ENCODE results near the gene MPC1. TPM values are rescaled to one million over a fixed set of nuclear protein-coding genes. Genes with fewer than 3 reads are reported as not detected.

The MPC1 gene
- total RNA-seq, 1 donor from 2014 or later, result 23.8 TPM

GRCh38 chr6:166331503-166332415 lies 51.0 kb downstream of the MPC1 start:
- Histone ChIP-seq H3K9me3 (no peaks in the 10 kb centered on the region), H3K27me3 (no peaks in the 10 kb centered on the region), H3K4me3 (no peak overlapping the region), H3K27ac (no peak overlapping the region), H3K36me3 (peaks cover 14 to 15% of the 10 kb centered on the region in 2 donors), H3K4me1 (peaks cover 0 to 2% of the 10 kb centered on the region in 2 donors)
- intact Hi-C loops (cut with DNase I), result no loop called here
- no peak for DNase-seq (ENCODE audit: low spot score in 2 of 2)
- no peak for TF ChIP-seq CTCF (IDR thresholded peaks at IDR 0.05)

GRCh38 chr6:166330612-166331011 lies 52.1 kb downstream of the MPC1 start:
- peaks cover 14 to 21% of the 10 kb centered on the region in 2 donors for H3K36me3 ChIP-seq
- no peak overlapping the region for H3K4me3 ChIP-seq
- no peaks in the 10 kb centered on the region for H3K4me1 ChIP-seq
- no peak overlapping the region for H3K27ac ChIP-seq
- intact Hi-C loops (cut with DNase I), result no loop called here
- TF ChIP-seq CTCF (IDR thresholded peaks at IDR 0.05), result no peak
- no peaks in the 10 kb centered on the region for H3K27me3 ChIP-seq
- no peaks in the 10 kb centered on the region for H3K9me3 ChIP-seq
- DNase-seq (ENCODE audit: low spot score in 2 of 2), result no peak

GRCh38 chr6:166325383-166326042 lies 57.2 kb downstream of the MPC1 start:
- Histone ChIP-seq H3K27ac (no peak overlapping the region), H3K9me3 (no peaks in the 10 kb centered on the region), H3K27me3 (no peaks in the 10 kb centered on the region), H3K4me3 (no peak overlapping the region), H3K4me1 (no peaks in the 10 kb centered on the region), H3K36me3 (peaks cover 35 to 59% of the 10 kb centered on the region in 2 donors)
- TF ChIP-seq CTCF (IDR thresholded peaks at IDR 0.05), result no peak
- DNase-seq (ENCODE audit: low spot score in 2 of 2), result no peak
- intact Hi-C loops (cut with DNase I), result no loop called here

GRCh38 chr6:166323395-166323794 lies 59.3 kb downstream of the MPC1 start:
- TF ChIP-seq CTCF (IDR thresholded peaks at IDR 0.05), result no peak
- Histone ChIP-seq H3K27me3 (no peaks in the 10 kb centered on the region), H3K4me1 (no peaks in the 10 kb centered on the region), H3K36me3 (peaks cover 39 to 73% of the 10 kb centered on the region in 2 donors), H3K4me3 (no peak overlapping the region), H3K9me3 (no peaks in the 10 kb centered on the region), H3K27ac (no peak overlapping the region)
- DNase-seq (ENCODE audit: low spot score in 2 of 2), result no peak
- intact Hi-C loops (cut with DNase I), result no loop called here

- Histone ChIP-seq H3K27ac (no peak overlapping the region), H3K4me3 (no peak overlapping the region), H3K36me3 (peaks cover 18 to 50% of the 10 kb centered on the region in 2 donors), H3K9me3 (no peaks in the 10 kb centered on the region), H3K27me3 (no peaks in the 10 kb centered on the region), H3K4me1 (no peaks in the 10 kb centered on the region)
- intact Hi-C loops (cut with DNase I), result no loop called here
- TF ChIP-seq CTCF (IDR thresholded peaks at IDR 0.05), result no peak
- DNase-seq (ENCODE audit: low spot score in 2 of 2), result no peak
These were observed 63.8 kb downstream of the MPC1 start for GRCh38 chr6:166318649-166319600.

Measured in ascending aorta (tissue), 2 donors.